GM21447 (cell line): Measurements from ENCODE around the gene ZSCAN5B.
"Not testable (repeated sequence)": the region's sequence is repeated elsewhere in the genome, so short reads cannot be mapped to it uniquely, and the experiment has no call there.

Experiments
- ATAC-seq: cut with Tn5 transposase; IDR thresholded peaks from one replicate; pipeline ENCODE4 v1.9.1; 2021; ENCODE audit not compliant: unreplicated experiment

The ZSCAN5B gene

GRCh38 chr19:56197646-56198045, at the start of gene ZSCAN5B:
Gene ZSCAN5B, minus strand, starts transcription at chr19:56197783. Its CDS starts 4,731 bp downstream, at chr19:56193052.
- not testable (repeated sequence) for ATAC-seq

GRCh38 chr19:56245764-56246163, 48.2 kb upstream of the ZSCAN5B start:
- ATAC-seq: not testable (repeated sequence)

GRCh38 chr19:56245121-56245740, 47.6 kb upstream of the ZSCAN5B start:
- ATAC-seq: no peak

- ATAC-seq: no peak
Observed at GRCh38 chr19:56223481-56223880, 25.9 kb upstream of the ZSCAN5B start.

GRCh38 chr19:56222901-56223300, 25.3 kb upstream of the ZSCAN5B start:
- ATAC-seq: no peak

GRCh38 chr19:56221851-56222250, 24.3 kb upstream of the ZSCAN5B start:
- no peak for ATAC-seq

GRCh38 chr19:56221442-56221841, 23.9 kb upstream of the ZSCAN5B start:
- ATAC-seq: not testable (repeated sequence)

- ATAC-seq: no peak
Observed at GRCh38 chr19:56218961-56219360, 21.4 kb upstream of the ZSCAN5B start.

GRCh38 chr19:56217039-56217949, 19.7 kb upstream of the ZSCAN5B start:
- ATAC-seq: no peak

- no peak for ATAC-seq
Observed at GRCh38 chr19:56211718-56212117, 14.1 kb upstream of the ZSCAN5B start.

GRCh38 chr19:56210036-56210435, 12.5 kb upstream of the ZSCAN5B start:
- ATAC-seq: not testable (repeated sequence)

- no peak for ATAC-seq
Observed at GRCh38 chr19:56209091-56209490, 11.5 kb upstream of the ZSCAN5B start.

- not testable (repeated sequence) for ATAC-seq
Observed at GRCh38 chr19:56207581-56207980, 10.0 kb upstream of the ZSCAN5B start.

GRCh38 chr19:56201973-56202372, 4.4 kb upstream of the ZSCAN5B start, which contains the start of gene ZSCAN5C:
Gene ZSCAN5C, plus strand, starts transcription at chr19:56202273. Its CDS starts 3,641 bp downstream, at chr19:56205914.
- ATAC-seq: no peak

- ATAC-seq: no peak
Observed at GRCh38 chr19:56199687-56200086, 2.1 kb upstream of the ZSCAN5B start.

GRCh38 chr19:56193981-56194640, 3.5 kb downstream of the ZSCAN5B start:
- ATAC-seq: no peak

- ATAC-seq: no peak
Observed at GRCh38 chr19:56191711-56192110, 5.9 kb downstream of the ZSCAN5B start.

- no peak for ATAC-seq
Observed at GRCh38 chr19:56191115-56191514, 6.5 kb downstream of the ZSCAN5B start.

- ATAC-seq: no peak
Observed at GRCh38 chr19:56189785-56190184, 7.8 kb downstream of the ZSCAN5B start.

GRCh38 chr19:56177564-56178243, 19.9 kb downstream of the ZSCAN5B start:
- no peak for ATAC-seq

- no peak for ATAC-seq
Observed at GRCh38 chr19:56176881-56177280, 20.7 kb downstream of the ZSCAN5B start.
